HEK293 (cell line): ENCODE data around the gene PRKD1.

Experiments
- CTCF ChIA-PET: fragments of 350-600 bp; formaldehyde crosslinking; extraction: SDS; loops from one replicate; lab custom pipeline; 2021; ENCODE audit warnings: antibody characterized with exemption; lab: Yijun Ruan, JAX
- POLR2A ChIA-PET: fragments of 300-600 bp; formaldehyde crosslinking; extraction: SDS; loops from one replicate; lab custom pipeline; 2020; ENCODE audit warnings: antibody characterized with exemption, inconsistent platforms; lab: Yijun Ruan, JAX
- H3K27ac ChIP-seq: fragments of 200-500 bp; sonication (Bioruptor generic); 2 replicates; pipeline ENCODE4 v1.5.1; 2014; ENCODE audit warnings: low read depth, low read length, control low read depth, inconsistent platforms; ENCODE audit errors: extremely low read depth
- H3K36me3 ChIP-seq, 2 experiments: fragments of 200-500 bp in 1 of 2; sonication (Bioruptor generic) in 1 of 2; 1 replicate in 1 of 2; 2 replicates in 1 of 2; pipeline ENCODE4 v1.5.1; 2014 to 2017; ENCODE audit warnings: inconsistent platforms in 2 of 2, low read length in 2 of 2; ENCODE audit not compliant: control insufficient read depth in 2 of 2, insufficient read depth in 1 of 2
- H3K4me1 ChIP-seq: fragments of 200-500 bp; sonication (Bioruptor generic); 2 replicates; pipeline ENCODE4 v1.5.1; 2014; ENCODE audit warnings: mild to moderate bottlenecking, low read length, inconsistent platforms; ENCODE audit not compliant: control insufficient read depth, insufficient read depth
- H3K4me3 ChIP-seq: 2 replicates; pipeline ENCODE4 v1.5.1; 2011; ENCODE audit warnings: low read depth, mild to moderate bottlenecking, control low read depth, low read length, moderate library complexity
- H3K9me3 ChIP-seq: fragments of 200-500 bp; sonication (Bioruptor generic); 2 replicates; pipeline ENCODE4 v1.5.1; 2014; ENCODE audit warnings: low read depth, low read length, inconsistent platforms; ENCODE audit not compliant: control insufficient read depth, insufficient read depth
- HOXA7 ChIP-seq: sonication (generic); formaldehyde crosslinking; IDR thresholded peaks from 2 replicates; pipeline ENCODE4 v1.8.1; 2022; ENCODE audit warnings: missing genetic modification reagents, borderline replicate concordance
- KLF10 ChIP-seq: fragments of 450-650 bp; IDR thresholded peaks from 2 replicates; pipeline ENCODE4 v1.5.1; 2018; ENCODE audit warnings: missing biosample characterization, mild to moderate bottlenecking, missing genetic modification characterization
- KLF8 ChIP-seq: fragments of 450-650 bp; formaldehyde crosslinking; IDR thresholded peaks from 2 replicates; pipeline ENCODE4 v1.5.1; 2016; ENCODE audit warnings: missing biosample characterization, missing genetic modification characterization
- MYNN ChIP-seq: fragments of 450-650 bp; formaldehyde crosslinking; IDR thresholded peaks from 2 replicates; pipeline ENCODE4 v1.5.1; 2016; ENCODE audit warnings: missing biosample characterization, missing genetic modification characterization, borderline replicate concordance
- PATZ1 ChIP-seq: fragments of 450-650 bp; formaldehyde crosslinking; IDR thresholded peaks from 2 replicates; pipeline ENCODE4 v1.5.1; 2016; ENCODE audit warnings: missing biosample characterization, missing genetic modification characterization
- PRDM1 ChIP-seq: fragments of 450-650 bp; formaldehyde crosslinking; IDR thresholded peaks from 2 replicates; pipeline ENCODE4; 2016; ENCODE audit warnings: missing biosample characterization, missing genetic modification characterization
- SP2 ChIP-seq: fragments of 450-650 bp; formaldehyde crosslinking; IDR thresholded peaks from 2 replicates; pipeline ENCODE4 v1.5.1; 2016; ENCODE audit warnings: missing biosample characterization, missing genetic modification characterization
- SP3 ChIP-seq: fragments of 450-650 bp; formaldehyde crosslinking; IDR thresholded peaks from 2 replicates; pipeline ENCODE4 v1.5.1; 2016; ENCODE audit warnings: missing biosample characterization, missing genetic modification characterization
- TCF7L2 ChIP-seq: IDR thresholded peaks from 2 replicates; pipeline ENCODE4 v1.6.1; 2011; ENCODE audit warnings: low read depth, mild to moderate bottlenecking, inconsistent platforms, low read length, moderate library complexity, borderline replicate concordance
- TRIM28 ChIP-seq: IDR thresholded peaks from 2 replicates; pipeline ENCODE4 v1.6.1; 2011; ENCODE audit warnings: low read length, control low read depth, borderline replicate concordance
- ZBTB8A ChIP-seq: fragments of 450-650 bp; formaldehyde crosslinking; IDR thresholded peaks from 2 replicates; pipeline ENCODE4 v1.5.1; 2016; ENCODE audit warnings: missing biosample characterization, missing genetic modification characterization
- ZFP3 ChIP-seq: fragments of 450-650 bp; formaldehyde crosslinking; IDR thresholded peaks from 2 replicates; pipeline ENCODE4 v1.5.1; 2016; ENCODE audit warnings: low read depth, missing biosample characterization, missing genetic modification characterization
- ZNF121 ChIP-seq: fragments of 450-650 bp; formaldehyde crosslinking; IDR thresholded peaks from 2 replicates; pipeline ENCODE4 v1.5.1; 2016; ENCODE audit warnings: missing biosample characterization, missing genetic modification characterization
- ZNF174 ChIP-seq: fragments of 450-650 bp; formaldehyde crosslinking; IDR thresholded peaks from 2 replicates; pipeline ENCODE4 v1.5.0; 2017; ENCODE audit warnings: missing biosample characterization, mild to moderate bottlenecking, missing genetic modification characterization
- ZNF239 ChIP-seq: fragments of 450-650 bp; formaldehyde crosslinking; IDR thresholded peaks from 2 replicates; pipeline ENCODE4 v1.5.1; 2016; ENCODE audit warnings: missing biosample characterization, missing genetic modification characterization
- ZNF335 ChIP-seq: fragments of 450-650 bp; formaldehyde crosslinking; conservative IDR thresholded peaks from 2 replicates; pipeline ENCODE4 v1.5.1; 2016; ENCODE audit warnings: missing biosample characterization, missing genetic modification characterization
- ZNF544 ChIP-seq: fragments of 450-650 bp; formaldehyde crosslinking; IDR thresholded peaks from 2 replicates; pipeline ENCODE4 v1.5.0; 2017; ENCODE audit warnings: missing biosample characterization, missing genetic modification characterization
- ZNF561 ChIP-seq: fragments of 450-650 bp; IDR thresholded peaks from 2 replicates; pipeline ENCODE4 v1.5.1; 2018; ENCODE audit warnings: missing biosample characterization, missing genetic modification characterization, borderline replicate concordance
- ZNF623 ChIP-seq: fragments of 450-650 bp; formaldehyde crosslinking; IDR thresholded peaks from 2 replicates; pipeline ENCODE4 v1.5.1; 2016; ENCODE audit warnings: missing biosample characterization, missing genetic modification characterization
- ZNF660 ChIP-seq: fragments of 450-650 bp; IDR thresholded peaks from 2 replicates; pipeline ENCODE4 v1.5.1; 2018; ENCODE audit warnings: missing biosample characterization, mild to moderate bottlenecking, missing genetic modification characterization
- ZNF768 ChIP-seq: fragments of 450-650 bp; formaldehyde crosslinking; IDR thresholded peaks from 2 replicates; pipeline ENCODE4 v1.5.1; 2018; ENCODE audit warnings: missing biosample characterization, mild to moderate bottlenecking, missing genetic modification characterization
- ZNF785 ChIP-seq: fragments of 450-650 bp; formaldehyde crosslinking; IDR thresholded peaks from 2 replicates; pipeline ENCODE4 v1.5.1; 2016; ENCODE audit warnings: missing biosample characterization, missing genetic modification characterization
- ZNF830 ChIP-seq: fragments of 450-650 bp; IDR thresholded peaks from 2 replicates; pipeline ENCODE4 v1.5.0; 2018; ENCODE audit warnings: missing biosample characterization, missing genetic modification characterization, low read depth, mild to moderate bottlenecking, moderate library complexity
- TF ChIP-seq, protein P1 (sequence below): fragments of 450-650 bp; formaldehyde crosslinking; optimal IDR thresholded peaks from 2 replicates; pipeline ENCODE3; 2016; ENCODE audit warnings: missing biosample characterization, mild to moderate bottlenecking, missing genetic modification characterization
- TF ChIP-seq, protein P2 (sequence below): fragments of 450-650 bp; formaldehyde crosslinking; IDR thresholded peaks from 2 replicates; pipeline ENCODE4 v1.5.1; 2016; ENCODE audit warnings: missing biosample characterization, missing genetic modification characterization

The PRKD1 gene

GRCh38 chr14:29927376-29928116 lies at the start of gene PRKD1:
TSS of gene PRKD1 (minus strand) at chr14:29927847.
- H3K27ac ChIP-seq = peak within 1 kb of the TSS; percentile 85
- CTCF ChIA-PET = interaction anchor here (0.5 to 0.6 kb wide), 2 partner anchors 118 to 282 kb away, joined by 4 read pairs; no protein-coding TSS in a partner anchor
- peak within 1 kb of the TSS; percentile 88 for H3K4me3 ChIP-seq
- H3K9me3 ChIP-seq = no peaks in the 10 kb centered on the region
- peaks cover 19% of the 10 kb centered on the region for H3K4me1 ChIP-seq
- POLR2A ChIA-PET = no interaction called here
- no peaks in the 10 kb centered on the region; a peak in 1 of 3 replicates for H3K36me3 ChIP-seq
- TF ChIP-seq KLF10 (tag by site-specific recombination) (no peak), SP3 (peak; percentile 34), SP2 (tag by site-specific recombination) (0 out of 2 replicates have a peak, but pooled peaks have one; percentile 8), MYNN (no peak), ZBTB8A (0 out of 2 replicates have a peak, but pooled peaks have one; percentile 43), PATZ1 (tag by site-specific recombination) (peak; percentile 12; the same call in 1 of the 2 replicates), ZNF623 (tag by site-specific recombination) (no peak), ZNF561 (tag by site-specific recombination) (0 out of 2 replicates have a peak, but pooled peaks have one; percentile 24), ZNF785 (tag by site-specific recombination) (no peak)
- TF ChIP-seq, protein P1, sequence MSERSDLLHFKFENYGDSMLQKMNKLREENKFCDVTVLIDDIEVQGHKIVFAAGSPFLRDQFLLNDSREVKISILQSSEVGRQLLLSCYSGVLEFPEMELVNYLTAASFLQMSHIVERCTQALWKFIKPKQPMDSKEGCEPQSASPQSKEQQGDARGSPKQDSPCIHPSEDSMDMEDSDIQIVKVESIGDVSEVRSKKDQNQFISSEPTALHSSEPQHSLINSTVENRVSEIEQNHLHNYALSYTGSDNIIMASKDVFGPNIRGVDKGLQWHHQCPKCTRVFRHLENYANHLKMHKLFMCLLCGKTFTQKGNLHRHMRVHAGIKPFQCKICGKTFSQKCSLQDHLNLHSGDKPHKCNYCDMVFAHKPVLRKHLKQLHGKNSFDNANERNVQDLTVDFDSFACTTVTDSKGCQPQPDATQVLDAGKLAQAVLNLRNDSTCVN = peak; percentile 36
- TF ChIP-seq, protein P2, sequence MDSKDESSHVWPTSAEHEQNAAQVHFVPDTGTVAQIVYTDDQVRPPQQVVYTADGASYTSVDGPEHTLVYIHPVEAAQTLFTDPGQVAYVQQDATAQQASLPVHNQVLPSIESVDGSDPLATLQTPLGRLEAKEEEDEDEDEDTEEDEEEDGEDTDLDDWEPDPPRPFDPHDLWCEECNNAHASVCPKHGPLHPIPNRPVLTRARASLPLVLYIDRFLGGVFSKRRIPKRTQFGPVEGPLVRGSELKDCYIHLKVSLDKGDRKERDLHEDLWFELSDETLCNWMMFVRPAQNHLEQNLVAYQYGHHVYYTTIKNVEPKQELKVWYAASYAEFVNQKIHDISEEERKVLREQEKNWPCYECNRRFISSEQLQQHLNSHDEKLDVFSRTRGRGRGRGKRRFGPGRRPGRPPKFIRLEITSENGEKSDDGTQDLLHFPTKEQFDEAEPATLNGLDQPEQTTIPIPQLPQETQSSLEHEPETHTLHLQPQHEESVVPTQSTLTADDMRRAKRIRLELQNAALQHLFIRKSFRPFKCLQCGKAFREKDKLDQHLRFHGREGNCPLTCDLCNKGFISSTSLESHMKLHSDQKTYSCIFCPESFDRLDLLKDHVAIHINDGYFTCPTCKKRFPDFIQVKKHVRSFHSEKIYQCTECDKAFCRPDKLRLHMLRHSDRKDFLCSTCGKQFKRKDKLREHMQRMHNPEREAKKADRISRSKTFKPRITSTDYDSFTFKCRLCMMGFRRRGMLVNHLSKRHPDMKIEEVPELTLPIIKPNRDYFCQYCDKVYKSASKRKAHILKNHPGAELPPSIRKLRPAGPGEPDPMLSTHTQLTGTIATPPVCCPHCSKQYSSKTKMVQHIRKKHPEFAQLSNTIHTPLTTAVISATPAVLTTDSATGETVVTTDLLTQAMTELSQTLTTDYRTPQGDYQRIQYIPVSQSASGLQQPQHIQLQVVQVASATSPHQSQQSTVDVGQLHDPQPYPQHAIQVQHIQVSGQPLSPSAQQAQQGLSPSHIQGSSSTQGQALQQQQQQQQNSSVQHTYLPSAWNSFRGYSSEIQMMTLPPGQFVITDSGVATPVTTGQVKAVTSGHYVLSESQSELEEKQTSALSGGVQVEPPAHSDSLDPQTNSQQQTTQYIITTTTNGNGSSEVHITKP (tag by site-specific recombination) = no peak

DNA sequence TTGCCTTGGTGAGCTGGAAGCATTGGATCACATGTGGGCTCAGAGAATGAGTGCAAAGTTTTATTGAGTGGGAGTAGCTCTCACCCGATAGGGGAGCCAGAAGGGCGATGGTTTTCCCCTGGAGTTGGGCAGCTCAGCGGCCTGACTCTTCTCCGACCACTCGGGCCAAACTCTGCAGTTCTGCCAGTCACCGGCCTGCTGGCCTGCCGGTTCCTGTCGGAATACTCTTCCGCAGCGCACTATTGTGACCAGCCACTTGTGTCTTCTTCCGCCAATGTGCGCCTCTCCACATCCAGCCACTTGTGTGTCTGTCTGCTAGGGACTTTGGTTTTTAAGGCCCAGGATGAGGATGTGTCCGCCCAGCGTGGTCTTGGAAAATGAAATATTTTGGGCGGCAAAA lies 43.5 kb upstream of the PRKD1 start:
- H3K9me3 ChIP-seq = no peaks in the 10 kb centered on the region
- no peaks in the 10 kb centered on the region for H3K4me1 ChIP-seq
- ChIA-PET POLR2A (no interaction called here), CTCF (no interaction called here)
- H3K4me3 ChIP-seq = no peak overlapping the region
- no peaks in the 10 kb centered on the region for H3K36me3 ChIP-seq
- H3K27ac ChIP-seq = no peak overlapping the region
- TF ChIP-seq PRDM1 (no peak), ZNF174 (tag by site-specific recombination) (no peak), ZNF121 (no peak), ZNF544 (tag by site-specific recombination) (no peak), ZNF830 (tag by site-specific recombination) (no peak), ZNF335 (tag by site-specific recombination) (no peak), ZNF239 (tag by site-specific recombination) (no peak), KLF8 (tag by site-specific recombination) (no peak), HOXA7 (CRISPR knock-in tag) (no peak), ZFP3 (tag by site-specific recombination) (no peak), TCF7L2 (no peak), ZNF660 (tag by site-specific recombination) (no peak), ZNF768 (no peak), TRIM28 (no peak)
